WI38 (cell line): ENCODE measurements around the gene CSNK1D.

Experiments
- H3K4me3 ChIP-seq: 2 replicates; pipeline ENCODE4 v1.5.1; 2011; ENCODE audit warnings: low read depth, mild to moderate bottlenecking, control low read depth, low read length
- TF ChIP-seq, protein P1 (sequence below): IDR thresholded peaks from 2 replicates; pipeline ENCODE4 v1.5.1; 2012; ENCODE audit warnings: low read depth, mild to moderate bottlenecking, control low read depth, low read length

The CSNK1D gene

DNA sequence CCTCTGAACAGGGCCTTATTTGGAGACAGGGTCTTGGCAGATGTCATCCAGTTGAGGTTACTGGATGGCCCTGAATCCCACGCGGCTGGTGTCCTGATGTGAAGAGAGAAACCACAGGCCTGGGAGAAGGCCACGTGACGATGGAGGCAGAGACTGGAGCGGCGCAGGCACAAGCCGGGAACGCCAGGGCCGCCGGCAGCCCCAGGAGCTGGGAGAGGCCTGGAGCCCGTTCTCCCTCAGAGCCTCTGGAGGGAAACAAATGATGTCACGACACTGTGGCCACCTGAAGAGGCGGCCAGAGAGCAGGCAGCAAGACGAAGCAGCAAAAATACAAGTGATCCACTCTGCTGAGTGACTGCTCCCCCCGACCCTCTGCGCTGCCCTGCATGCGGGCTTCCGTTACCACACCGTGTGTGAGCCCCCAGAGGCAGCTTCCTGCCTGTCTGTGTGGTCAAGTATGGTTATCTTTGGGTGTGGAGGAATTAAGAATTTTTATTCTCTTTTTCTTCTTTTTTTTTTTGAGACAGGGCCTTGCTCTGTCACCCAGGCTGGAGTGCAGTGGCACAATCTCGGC lies 32.3 kb upstream of the CSNK1D start:
- TF ChIP-seq, protein P1, sequence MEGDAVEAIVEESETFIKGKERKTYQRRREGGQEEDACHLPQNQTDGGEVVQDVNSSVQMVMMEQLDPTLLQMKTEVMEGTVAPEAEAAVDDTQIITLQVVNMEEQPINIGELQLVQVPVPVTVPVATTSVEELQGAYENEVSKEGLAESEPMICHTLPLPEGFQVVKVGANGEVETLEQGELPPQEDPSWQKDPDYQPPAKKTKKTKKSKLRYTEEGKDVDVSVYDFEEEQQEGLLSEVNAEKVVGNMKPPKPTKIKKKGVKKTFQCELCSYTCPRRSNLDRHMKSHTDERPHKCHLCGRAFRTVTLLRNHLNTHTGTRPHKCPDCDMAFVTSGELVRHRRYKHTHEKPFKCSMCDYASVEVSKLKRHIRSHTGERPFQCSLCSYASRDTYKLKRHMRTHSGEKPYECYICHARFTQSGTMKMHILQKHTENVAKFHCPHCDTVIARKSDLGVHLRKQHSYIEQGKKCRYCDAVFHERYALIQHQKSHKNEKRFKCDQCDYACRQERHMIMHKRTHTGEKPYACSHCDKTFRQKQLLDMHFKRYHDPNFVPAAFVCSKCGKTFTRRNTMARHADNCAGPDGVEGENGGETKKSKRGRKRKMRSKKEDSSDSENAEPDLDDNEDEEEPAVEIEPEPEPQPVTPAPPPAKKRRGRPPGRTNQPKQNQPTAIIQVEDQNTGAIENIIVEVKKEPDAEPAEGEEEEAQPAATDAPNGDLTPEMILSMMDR = no peak
- no peak overlapping the region for H3K4me3 ChIP-seq

DNA sequence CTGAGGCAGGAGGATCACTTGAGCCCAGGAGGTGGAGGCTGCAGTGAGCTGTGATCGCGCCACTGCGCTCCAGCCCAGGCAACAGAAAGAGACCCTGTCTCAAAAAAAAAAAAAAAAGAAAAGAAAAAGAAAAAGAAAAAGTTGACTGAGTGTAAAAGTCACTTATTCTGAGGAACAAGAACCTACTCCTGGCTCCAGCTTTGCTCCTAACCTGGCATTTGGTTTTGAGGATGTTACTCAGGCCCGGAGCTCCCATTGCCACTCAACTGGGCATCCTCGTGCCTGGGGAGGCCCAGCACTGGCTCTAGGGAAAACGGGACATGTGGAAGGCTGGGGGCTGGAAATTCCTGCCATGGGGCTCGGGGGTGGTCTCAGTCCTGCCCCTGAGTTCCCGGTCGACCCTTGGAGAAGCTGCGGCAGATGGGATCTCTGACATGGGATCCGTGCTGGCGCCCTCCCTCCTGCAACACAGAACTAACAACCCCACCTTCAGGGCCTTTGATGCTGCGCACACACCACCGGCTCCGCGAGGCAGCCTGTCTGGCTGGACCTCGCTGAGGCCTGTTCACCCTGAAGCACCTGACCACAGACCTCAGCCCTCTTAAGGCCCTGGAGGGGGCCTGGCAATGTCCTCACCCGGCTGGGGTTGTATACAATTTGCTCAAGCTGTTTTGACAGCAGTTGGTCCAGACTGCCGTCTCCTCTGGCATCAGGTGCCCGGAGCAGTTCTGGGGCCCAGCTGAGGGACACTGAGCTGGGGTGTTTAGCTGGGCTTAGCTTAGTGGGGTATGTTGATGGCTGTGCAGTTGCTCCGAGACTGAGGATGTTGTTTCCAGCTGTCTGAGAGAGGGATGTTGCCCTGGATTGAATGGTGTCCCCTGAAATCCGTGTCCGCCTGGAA lies 31.6 kb upstream of the CSNK1D start:
- TF ChIP-seq, protein P1 = no peak
- no peak overlapping the region for H3K4me3 ChIP-seq

DNA sequence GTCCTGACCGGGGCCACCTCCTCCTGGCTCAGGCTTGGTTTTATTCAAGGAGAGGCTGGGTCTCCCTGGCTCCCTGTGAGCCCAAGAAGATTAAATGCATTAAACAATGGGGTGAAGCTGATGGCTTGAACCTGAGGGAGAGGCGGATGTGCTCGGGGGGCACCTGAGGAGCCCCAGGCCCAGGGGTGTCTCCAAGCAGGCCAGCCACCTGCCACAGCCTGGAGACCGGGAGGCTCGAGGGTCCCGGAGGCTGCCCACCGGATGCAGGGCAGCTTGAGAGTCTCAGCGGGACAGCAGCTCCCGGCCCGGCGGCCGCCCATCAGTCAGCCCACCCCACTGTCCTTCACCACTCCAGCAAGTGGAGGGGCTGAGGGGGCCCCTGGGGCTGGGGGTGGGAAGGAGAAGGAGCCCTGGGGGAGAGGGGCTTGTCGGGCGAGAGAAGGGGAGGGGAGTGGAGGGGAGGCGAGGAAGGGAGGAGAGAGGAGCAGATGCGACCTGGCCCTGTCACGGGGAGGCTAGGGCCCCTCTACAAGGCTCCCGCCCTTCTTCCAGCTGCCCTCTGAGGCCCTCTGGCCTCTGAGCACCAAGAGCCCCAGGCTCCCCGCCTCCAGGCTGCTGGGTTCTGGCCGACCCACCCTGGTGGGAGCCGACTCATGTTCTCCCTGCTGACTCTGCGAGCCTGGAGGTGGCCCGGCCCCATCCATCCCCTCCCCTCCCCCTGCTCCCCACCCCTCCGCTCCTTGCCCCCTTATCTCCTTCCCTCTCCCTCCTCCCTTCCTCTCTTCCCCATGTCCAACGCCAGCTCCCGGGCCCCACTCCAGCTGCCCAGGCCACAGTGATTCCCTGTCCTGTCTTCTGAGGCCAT lies 30.7 kb upstream of the CSNK1D start:
- TF ChIP-seq, protein P1 = no peak
- no peak overlapping the region for H3K4me3 ChIP-seq

DNA sequence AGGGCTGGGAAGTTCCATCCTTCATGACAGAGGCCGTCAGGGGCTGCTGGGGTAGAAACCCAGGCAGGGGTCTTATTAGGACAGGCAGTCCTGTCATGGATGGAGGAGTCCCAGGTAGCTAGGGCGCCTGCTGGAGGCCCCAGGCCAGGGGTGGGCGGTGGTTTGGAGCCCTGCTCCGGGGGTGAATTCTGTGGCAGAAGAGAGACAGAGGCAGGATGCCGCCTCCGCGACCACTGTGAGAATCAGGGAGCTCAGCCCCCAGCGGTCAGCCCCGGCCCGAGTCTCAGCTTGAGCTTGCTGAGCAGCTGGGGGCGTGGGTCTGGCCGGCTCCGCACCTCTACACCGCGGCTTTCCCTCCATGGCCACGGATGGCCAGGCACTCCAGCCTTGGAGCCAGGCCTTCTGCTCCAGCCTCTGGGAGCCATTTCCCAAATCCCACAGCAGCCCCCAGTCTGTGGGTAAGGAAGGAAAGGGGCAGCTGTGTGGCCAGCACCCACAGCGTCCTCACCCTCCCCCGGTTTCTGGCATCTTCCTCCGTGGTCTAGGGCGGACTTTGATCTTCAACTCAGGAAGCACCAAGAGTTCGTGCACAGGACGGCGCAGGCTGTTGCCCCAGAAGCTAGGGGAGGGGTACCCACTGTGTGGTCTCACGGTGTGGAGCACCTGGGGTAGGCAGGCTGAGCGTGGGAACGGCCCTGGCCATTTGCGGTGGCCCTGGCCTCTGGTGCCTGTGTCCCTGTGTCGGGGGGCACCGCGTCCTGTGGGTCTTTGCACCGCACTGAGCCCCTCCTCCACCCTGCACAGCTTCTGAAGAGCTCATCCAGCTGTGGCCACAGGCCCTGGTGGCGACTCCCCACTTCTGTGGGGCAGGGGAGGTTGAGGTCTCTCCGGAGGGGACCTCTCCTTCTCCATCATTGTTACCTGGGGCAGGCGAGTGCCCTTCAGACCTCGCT lies 29.8 kb upstream of the CSNK1D start:
- no peak overlapping the region for H3K4me3 ChIP-seq
- TF ChIP-seq, protein P1 = no peak

DNA sequence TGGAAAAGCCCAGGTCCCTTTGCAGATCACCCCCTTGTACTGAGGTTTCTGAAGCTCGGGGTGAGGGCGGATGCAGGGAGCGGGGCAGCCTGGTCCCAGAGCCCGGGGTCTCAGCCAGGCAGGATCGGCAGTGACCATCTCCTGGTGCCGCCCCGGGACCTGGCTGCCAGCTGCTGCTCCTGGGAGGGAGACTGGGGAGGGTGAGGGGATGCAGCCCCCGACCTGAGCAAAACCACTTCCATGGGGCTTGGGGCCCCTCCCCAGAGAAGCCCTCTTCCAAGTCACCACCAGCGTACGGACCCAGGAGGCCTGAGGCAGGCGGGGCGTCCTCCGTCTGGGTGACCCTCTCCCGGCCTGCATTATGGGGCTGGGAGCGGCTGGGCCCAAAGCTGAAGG lies 29.1 kb upstream of the CSNK1D start:
- no peak overlapping the region for H3K4me3 ChIP-seq
- TF ChIP-seq, protein P1 = no peak

DNA sequence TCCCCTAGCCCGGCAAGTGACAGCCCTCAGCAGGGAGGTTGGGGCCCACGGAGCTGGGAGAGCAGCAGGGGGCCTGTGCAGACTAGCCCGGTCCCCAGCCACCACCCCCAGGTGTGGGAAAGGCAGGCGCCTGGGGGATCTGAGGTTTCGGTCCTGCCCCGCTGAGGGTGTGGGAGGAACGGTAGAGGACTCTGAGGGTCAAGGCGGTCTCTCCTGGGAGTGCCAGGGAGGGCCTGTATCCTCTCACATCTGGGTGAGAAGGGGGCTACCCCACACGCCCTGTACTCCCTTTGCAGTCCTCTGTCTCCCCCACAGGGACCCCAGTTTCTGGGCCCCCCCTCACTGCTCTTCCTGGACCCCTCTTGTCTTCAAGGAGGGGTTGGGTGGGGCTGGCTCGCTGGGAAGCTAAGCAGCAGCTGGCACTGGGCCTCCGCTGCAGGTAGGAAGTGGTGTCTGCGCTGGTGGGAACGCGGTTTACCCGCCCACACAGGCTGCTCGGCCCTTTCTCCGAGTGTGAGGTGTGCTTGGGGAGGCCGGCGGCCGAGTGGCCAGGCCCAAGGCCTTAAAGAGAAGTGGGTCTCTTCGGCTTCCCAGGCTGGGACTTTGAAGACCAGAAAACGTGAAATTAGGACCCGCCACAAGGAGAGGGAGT lies 28.5 kb upstream of the CSNK1D start:
- TF ChIP-seq, protein P1 = no peak
- no peak overlapping the region for H3K4me3 ChIP-seq
